Activated CD4-positive, alpha-beta T cell treated with anti-CD3 and anti-CD28 coated beads, Interleukin-2, amount 10 ng/mL, durations not matched to agents 24 days and 14 days (primary cell): ENCODE measurements around the gene RHOJ. TPM values are rescaled to one million over a fixed set of nuclear protein-coding genes. Genes with fewer than 3 reads are reported as not detected.

Source experiments
- DNase-seq: peaks from one replicate; pipeline ENCODE4 v3.0.0; 2022
- H3K27ac Mint-ChIP-seq: one replicate; pipeline ENCODE4 v1.8.0; 2022; ENCODE audit warnings: mild to moderate bottlenecking, mixed read lengths
- H3K27me3 Mint-ChIP-seq: one replicate; pipeline ENCODE4 v1.8.0; 2022; ENCODE audit warnings: mixed read lengths
- H3K36me3 Mint-ChIP-seq: one replicate; pipeline ENCODE4 v1.8.0; 2022; ENCODE audit warnings: low read depth, mild to moderate bottlenecking, mixed read lengths
- H3K4me1 Mint-ChIP-seq: one replicate; pipeline ENCODE4 v1.8.0; 2021; ENCODE audit warnings: mixed read lengths
- H3K4me3 Mint-ChIP-seq: one replicate; pipeline ENCODE4 v1.8.0; 2022; ENCODE audit warnings: mild to moderate bottlenecking, moderate library complexity, mixed read lengths
- H3K9me3 Mint-ChIP-seq: one replicate; pipeline ENCODE4 v1.8.0; 2021; ENCODE audit warnings: mixed read lengths
- intact Hi-C: fragments of 100-400 bp; cut with micrococcal nuclease; formaldehyde crosslinking; loops from one replicate; pipeline ENCODE4 v1.15.1; 2023
- total RNA-seq: library from RNA; stranded (reverse); gene quantifications from 2 replicates; pipeline ENCODE4 v1.2.3, GENCODE V29; 2022

Gene RHOJ
- total RNA-seq, 1 donor from 2014 or later: not detected

- intact Hi-C loops: no loop called here
- H3K4me3 Mint-ChIP-seq: no peak overlapping the region
- no peak overlapping the region for H3K27ac Mint-ChIP-seq
- H3K36me3 Mint-ChIP-seq: no peaks in the 10 kb centered on the region
- H3K9me3 Mint-ChIP-seq: no peaks in the 10 kb centered on the region
- H3K27me3 Mint-ChIP-seq: peaks cover 4% of the 10 kb centered on the region
- no peak for DNase-seq
- no peaks in the 10 kb centered on the region for H3K4me1 Mint-ChIP-seq
Measured at GRCh38 chr14:63282997-63283883, 79.0 kb downstream of the RHOJ start.

- Mint-ChIP-seq H3K27me3 (peaks cover 4% of the 10 kb centered on the region), H3K4me1 (no peaks in the 10 kb centered on the region), H3K27ac (no peak overlapping the region), H3K9me3 (no peaks in the 10 kb centered on the region), H3K36me3 (no peaks in the 10 kb centered on the region), H3K4me3 (no peak overlapping the region)
- intact Hi-C loops: no loop called here
- no peak for DNase-seq
Measured at GRCh38 chr14:63283884-63284248, 79.6 kb downstream of the RHOJ start.

GRCh38 chr14:63286071-63286470, 81.8 kb downstream of the RHOJ start:
- Mint-ChIP-seq H3K9me3 (no peaks in the 10 kb centered on the region), H3K27ac (no peak overlapping the region), H3K4me1 (no peaks in the 10 kb centered on the region), H3K27me3 (peaks cover 3% of the 10 kb centered on the region), H3K36me3 (no peaks in the 10 kb centered on the region), H3K4me3 (no peak overlapping the region)
- intact Hi-C loops: no loop called here
- no peak for DNase-seq

GRCh38 chr14:63287666-63288483, 83.6 kb downstream of the RHOJ start:
- no peaks in the 10 kb centered on the region for H3K36me3 Mint-ChIP-seq
- intact Hi-C loops: no loop called here
- H3K27me3 Mint-ChIP-seq: peaks cover 12% of the 10 kb centered on the region
- H3K27ac Mint-ChIP-seq: no peak overlapping the region
- H3K9me3 Mint-ChIP-seq: no peaks in the 10 kb centered on the region
- H3K4me1 Mint-ChIP-seq: no peaks in the 10 kb centered on the region
- no peak for DNase-seq
- H3K4me3 Mint-ChIP-seq: no peak overlapping the region

- H3K9me3 Mint-ChIP-seq: no peaks in the 10 kb centered on the region
- peaks cover 12% of the 10 kb centered on the region for H3K27me3 Mint-ChIP-seq
- H3K36me3 Mint-ChIP-seq: no peaks in the 10 kb centered on the region
- DNase-seq: no peak
- intact Hi-C loops: no loop called here
- no peak overlapping the region for H3K27ac Mint-ChIP-seq
- no peaks in the 10 kb centered on the region for H3K4me1 Mint-ChIP-seq
- no peak overlapping the region for H3K4me3 Mint-ChIP-seq
Measured at GRCh38 chr14:63288853-63289252, 84.6 kb downstream of the RHOJ start.

GRCh38 chr14:63290741-63291430, 86.6 kb downstream of the RHOJ start:
- Mint-ChIP-seq H3K9me3 (no peaks in the 10 kb centered on the region), H3K27ac (no peak overlapping the region), H3K4me1 (peaks cover 4% of the 10 kb centered on the region), H3K4me3 (no peak overlapping the region), H3K36me3 (no peaks in the 10 kb centered on the region), H3K27me3 (peaks cover 12% of the 10 kb centered on the region)
- no peak for DNase-seq
- intact Hi-C loops: no loop called here

GRCh38 chr14:63292805-63293204, 88.6 kb downstream of the RHOJ start:
- H3K27me3 Mint-ChIP-seq: peaks cover 12% of the 10 kb centered on the region
- no peak overlapping the region for H3K4me3 Mint-ChIP-seq
- no peaks in the 10 kb centered on the region for H3K9me3 Mint-ChIP-seq
- peaks cover 8% of the 10 kb centered on the region for H3K4me1 Mint-ChIP-seq
- intact Hi-C loops: no loop called here
- H3K27ac Mint-ChIP-seq: no peak overlapping the region
- H3K36me3 Mint-ChIP-seq: no peaks in the 10 kb centered on the region
- no peak for DNase-seq

GRCh38 chr14:63295231-63295685, 91.0 kb downstream of the RHOJ start:
- H3K4me3 Mint-ChIP-seq: peak overlapping the region; percentile 1
- H3K9me3 Mint-ChIP-seq: no peaks in the 10 kb centered on the region
- peaks cover 12% of the 10 kb centered on the region for H3K27me3 Mint-ChIP-seq
- DNase-seq: no peak
- H3K36me3 Mint-ChIP-seq: no peaks in the 10 kb centered on the region
- H3K4me1 Mint-ChIP-seq: peaks cover 11% of the 10 kb centered on the region
- peak overlapping the region; percentile 11 for H3K27ac Mint-ChIP-seq
- intact Hi-C loops: no loop called here

GRCh38 chr14:63296060-63296563, 91.9 kb downstream of the RHOJ start:
- Mint-ChIP-seq H3K4me3 (no peak overlapping the region), H3K27ac (no peak overlapping the region), H3K27me3 (peaks cover 8% of the 10 kb centered on the region), H3K36me3 (no peaks in the 10 kb centered on the region), H3K4me1 (peaks cover 11% of the 10 kb centered on the region), H3K9me3 (no peaks in the 10 kb centered on the region)
- no peak for DNase-seq
- intact Hi-C loops: no loop called here

- DNase-seq: no peak
- no peak overlapping the region for H3K27ac Mint-ChIP-seq
- no peak overlapping the region for H3K4me3 Mint-ChIP-seq
- H3K4me1 Mint-ChIP-seq: peaks cover 11% of the 10 kb centered on the region
- intact Hi-C loops: no loop called here
- no peaks in the 10 kb centered on the region for H3K27me3 Mint-ChIP-seq
- no peaks in the 10 kb centered on the region for H3K36me3 Mint-ChIP-seq
- H3K9me3 Mint-ChIP-seq: no peaks in the 10 kb centered on the region
Measured at GRCh38 chr14:63297372-63298063, 93.3 kb downstream of the RHOJ start.

GRCh38 chr14:63299351-63300110, 95.3 kb downstream of the RHOJ start:
- no peak overlapping the region for H3K4me3 Mint-ChIP-seq
- no peaks in the 10 kb centered on the region for H3K36me3 Mint-ChIP-seq
- no peaks in the 10 kb centered on the region for H3K9me3 Mint-ChIP-seq
- no peak overlapping the region for H3K27ac Mint-ChIP-seq
- H3K27me3 Mint-ChIP-seq: peaks cover 2% of the 10 kb centered on the region
- no peak for DNase-seq
- intact Hi-C loops: no loop called here
- H3K4me1 Mint-ChIP-seq: peaks cover 9% of the 10 kb centered on the region

- H3K27me3 Mint-ChIP-seq: peaks cover 2% of the 10 kb centered on the region
- H3K27ac Mint-ChIP-seq: no peak overlapping the region
- DNase-seq: no peak
- no peaks in the 10 kb centered on the region for H3K36me3 Mint-ChIP-seq
- no peaks in the 10 kb centered on the region for H3K9me3 Mint-ChIP-seq
- no peak overlapping the region for H3K4me3 Mint-ChIP-seq
- peaks cover 7% of the 10 kb centered on the region for H3K4me1 Mint-ChIP-seq
- intact Hi-C loops: no loop called here
Measured at GRCh38 chr14:63300854-63301253, 96.6 kb downstream of the RHOJ start.
